Fibroblast of lung (primary cell): ENCODE results near the gene LAYN.

Source experiments
- EZH2 ChIP-seq: IDR thresholded peaks from 2 replicates; pipeline ENCODE4 v1.5.1; 2012; ENCODE audit warnings: low read length, control low read depth, mild to moderate bottlenecking; ENCODE audit errors: missing control alignments
- TF ChIP-seq, protein P1 (sequence below), 2 donors: IDR thresholded peaks in 1 of 2; conservative IDR thresholded peaks in 1 of 2; 1 replicate in 1 of 2; 2 replicates in 1 of 2; pipeline ENCODE4 v1.5.1; 2011 to 2012; ENCODE audit warnings: low read length in 2 of 2, control low read depth in 1 of 2, inconsistent platforms in 1 of 2, low read depth in 1 of 2, mild to moderate bottlenecking in 1 of 2

DNA sequence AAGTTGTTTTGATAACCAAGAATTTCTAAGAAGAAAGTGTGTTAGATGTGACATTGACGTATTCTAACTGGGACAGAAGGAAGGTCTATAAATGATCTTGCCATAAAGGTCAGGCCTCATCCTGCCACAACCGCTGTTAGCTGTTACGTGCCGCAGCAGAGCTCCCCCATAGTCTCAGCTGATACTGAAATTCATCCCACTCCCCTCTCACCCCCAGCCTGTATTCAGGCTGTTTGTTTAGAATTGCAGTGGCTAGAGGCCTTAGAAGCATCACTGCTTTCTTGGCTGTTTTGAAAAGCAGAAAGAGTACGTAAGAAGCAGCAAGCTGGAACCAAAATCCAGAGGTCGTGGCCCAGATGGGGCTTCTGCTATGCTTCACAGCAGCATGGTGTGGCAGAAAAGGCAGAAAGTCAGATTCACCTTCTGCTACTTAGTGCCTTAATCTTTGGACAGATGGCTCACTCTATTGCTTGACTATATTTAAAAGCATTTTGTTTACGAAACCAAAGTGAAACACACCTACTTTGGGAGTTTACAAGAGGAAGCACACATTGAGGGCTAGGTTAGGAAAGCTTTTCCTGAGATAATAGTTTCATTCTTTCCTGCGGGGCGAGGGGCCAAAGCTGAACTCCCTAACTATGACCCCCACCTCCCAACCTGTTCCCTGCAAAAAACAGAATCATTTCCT lies 950 bp upstream of the LAYN start:
- TF ChIP-seq, protein P1, sequence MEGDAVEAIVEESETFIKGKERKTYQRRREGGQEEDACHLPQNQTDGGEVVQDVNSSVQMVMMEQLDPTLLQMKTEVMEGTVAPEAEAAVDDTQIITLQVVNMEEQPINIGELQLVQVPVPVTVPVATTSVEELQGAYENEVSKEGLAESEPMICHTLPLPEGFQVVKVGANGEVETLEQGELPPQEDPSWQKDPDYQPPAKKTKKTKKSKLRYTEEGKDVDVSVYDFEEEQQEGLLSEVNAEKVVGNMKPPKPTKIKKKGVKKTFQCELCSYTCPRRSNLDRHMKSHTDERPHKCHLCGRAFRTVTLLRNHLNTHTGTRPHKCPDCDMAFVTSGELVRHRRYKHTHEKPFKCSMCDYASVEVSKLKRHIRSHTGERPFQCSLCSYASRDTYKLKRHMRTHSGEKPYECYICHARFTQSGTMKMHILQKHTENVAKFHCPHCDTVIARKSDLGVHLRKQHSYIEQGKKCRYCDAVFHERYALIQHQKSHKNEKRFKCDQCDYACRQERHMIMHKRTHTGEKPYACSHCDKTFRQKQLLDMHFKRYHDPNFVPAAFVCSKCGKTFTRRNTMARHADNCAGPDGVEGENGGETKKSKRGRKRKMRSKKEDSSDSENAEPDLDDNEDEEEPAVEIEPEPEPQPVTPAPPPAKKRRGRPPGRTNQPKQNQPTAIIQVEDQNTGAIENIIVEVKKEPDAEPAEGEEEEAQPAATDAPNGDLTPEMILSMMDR (conservative IDR thresholded peaks at IDR 0.05 in 1 of 2, IDR thresholded peaks at IDR 0.05 in 1 of 2; ENCODE audit: low read depth in 1 of 2, low read length in 2 of 2): no peak
- TF ChIP-seq EZH2: no peak
